Ishikawa (cell line): ENCODE data around the gene ZXDC.

ENCODE experiments used
- CEBPB ChIP-seq: IDR thresholded peaks from 2 replicates; pipeline ENCODE4 v1.6.1; 2012
- CREB1 ChIP-seq: IDR thresholded peaks from 2 replicates; pipeline ENCODE4 v1.6.1; 2012; ENCODE audit warnings: low read depth
- EGR1 ChIP-seq: IDR thresholded peaks from 2 replicates; pipeline ENCODE4 v1.6.1; 2012
- EP300 ChIP-seq: IDR thresholded peaks from 2 replicates; pipeline ENCODE4 v1.6.1; 2012; ENCODE audit warnings: borderline replicate concordance
- FOXM1 ChIP-seq: IDR thresholded peaks from 2 replicates; pipeline ENCODE4 v1.6.1; 2012; ENCODE audit warnings: low read depth, borderline replicate concordance
- NFIC ChIP-seq: IDR thresholded peaks from 2 replicates; pipeline ENCODE4 v1.6.1; 2012
- RAD21 ChIP-seq: IDR thresholded peaks from 2 replicates; pipeline ENCODE4 v1.6.1; 2012; ENCODE audit warnings: low read depth
- TAF1 ChIP-seq: IDR thresholded peaks from 2 replicates; pipeline ENCODE4 v1.6.1; 2012; ENCODE audit warnings: low read depth, mild to moderate bottlenecking
- TCF12 ChIP-seq: IDR thresholded peaks from 2 replicates; pipeline ENCODE4 v1.6.1; 2012; ENCODE audit warnings: low read depth
- TEAD4 ChIP-seq: IDR thresholded peaks from 2 replicates; pipeline ENCODE4 v1.6.1; 2012
- YY1 ChIP-seq: IDR thresholded peaks from 2 replicates; pipeline ENCODE4 v1.6.1; 2012; ENCODE audit warnings: low read depth
- ZBTB7A ChIP-seq: IDR thresholded peaks from 2 replicates; pipeline ENCODE4 v1.6.1; 2012; ENCODE audit warnings: low read depth
- TF ChIP-seq, protein P1 (sequence below): IDR thresholded peaks from 2 replicates; pipeline ENCODE4 v1.6.1; 2012
- TF ChIP-seq, protein P2 (sequence below): IDR thresholded peaks from 2 replicates; pipeline ENCODE4 v1.6.1; 2012; ENCODE audit warnings: low read depth, mild to moderate bottlenecking
- TF ChIP-seq, protein P3 (sequence below): IDR thresholded peaks from 2 replicates; pipeline ENCODE4 v1.6.1; 2012

ZXDC gene

DNA sequence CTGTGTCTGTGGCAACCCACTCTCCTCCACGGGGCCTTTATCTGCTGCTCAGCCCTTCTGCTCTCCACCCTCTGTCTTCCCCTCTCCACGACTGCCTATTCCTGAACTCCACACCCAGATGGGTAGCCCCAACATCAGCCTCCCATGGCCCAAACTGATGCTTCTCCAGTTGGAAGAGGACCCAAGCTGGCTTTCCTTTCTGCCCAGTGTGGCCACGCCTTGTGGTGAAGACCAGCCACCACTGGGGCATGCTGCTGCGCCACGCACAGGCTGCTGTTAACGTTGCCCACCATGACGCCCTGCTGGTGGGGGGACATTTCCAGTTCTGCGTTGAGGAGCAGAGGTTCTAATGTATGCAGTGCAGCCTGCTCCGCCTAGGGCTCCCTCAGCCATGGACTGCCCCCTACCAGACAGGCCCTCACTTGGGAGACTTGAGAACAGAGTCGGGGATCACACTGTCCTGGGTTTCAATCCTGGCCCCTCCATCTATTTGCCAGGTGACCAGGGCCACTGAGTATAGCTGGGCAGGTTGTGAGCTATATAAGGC, 54.0 kb downstream of the ZXDC start:
- TF ChIP-seq, protein P1, sequence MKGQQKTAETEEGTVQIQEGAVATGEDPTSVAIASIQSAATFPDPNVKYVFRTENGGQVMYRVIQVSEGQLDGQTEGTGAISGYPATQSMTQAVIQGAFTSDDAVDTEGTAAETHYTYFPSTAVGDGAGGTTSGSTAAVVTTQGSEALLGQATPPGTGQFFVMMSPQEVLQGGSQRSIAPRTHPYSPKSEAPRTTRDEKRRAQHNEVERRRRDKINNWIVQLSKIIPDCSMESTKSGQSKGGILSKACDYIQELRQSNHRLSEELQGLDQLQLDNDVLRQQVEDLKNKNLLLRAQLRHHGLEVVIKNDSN = no peak
- TF ChIP-seq CREB1 (no peak), TCF12 (no peak), NFIC (no peak), EGR1 (no peak), TEAD4 (no peak), CEBPB (no peak), EP300 (no peak)
- TF ChIP-seq, protein P2, sequence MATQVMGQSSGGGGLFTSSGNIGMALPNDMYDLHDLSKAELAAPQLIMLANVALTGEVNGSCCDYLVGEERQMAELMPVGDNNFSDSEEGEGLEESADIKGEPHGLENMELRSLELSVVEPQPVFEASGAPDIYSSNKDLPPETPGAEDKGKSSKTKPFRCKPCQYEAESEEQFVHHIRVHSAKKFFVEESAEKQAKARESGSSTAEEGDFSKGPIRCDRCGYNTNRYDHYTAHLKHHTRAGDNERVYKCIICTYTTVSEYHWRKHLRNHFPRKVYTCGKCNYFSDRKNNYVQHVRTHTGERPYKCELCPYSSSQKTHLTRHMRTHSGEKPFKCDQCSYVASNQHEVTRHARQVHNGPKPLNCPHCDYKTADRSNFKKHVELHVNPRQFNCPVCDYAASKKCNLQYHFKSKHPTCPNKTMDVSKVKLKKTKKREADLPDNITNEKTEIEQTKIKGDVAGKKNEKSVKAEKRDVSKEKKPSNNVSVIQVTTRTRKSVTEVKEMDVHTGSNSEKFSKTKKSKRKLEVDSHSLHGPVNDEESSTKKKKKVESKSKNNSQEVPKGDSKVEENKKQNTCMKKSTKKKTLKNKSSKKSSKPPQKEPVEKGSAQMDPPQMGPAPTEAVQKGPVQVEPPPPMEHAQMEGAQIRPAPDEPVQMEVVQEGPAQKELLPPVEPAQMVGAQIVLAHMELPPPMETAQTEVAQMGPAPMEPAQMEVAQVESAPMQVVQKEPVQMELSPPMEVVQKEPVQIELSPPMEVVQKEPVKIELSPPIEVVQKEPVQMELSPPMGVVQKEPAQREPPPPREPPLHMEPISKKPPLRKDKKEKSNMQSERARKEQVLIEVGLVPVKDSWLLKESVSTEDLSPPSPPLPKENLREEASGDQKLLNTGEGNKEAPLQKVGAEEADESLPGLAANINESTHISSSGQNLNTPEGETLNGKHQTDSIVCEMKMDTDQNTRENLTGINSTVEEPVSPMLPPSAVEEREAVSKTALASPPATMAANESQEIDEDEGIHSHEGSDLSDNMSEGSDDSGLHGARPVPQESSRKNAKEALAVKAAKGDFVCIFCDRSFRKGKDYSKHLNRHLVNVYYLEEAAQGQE = no peak

DNA sequence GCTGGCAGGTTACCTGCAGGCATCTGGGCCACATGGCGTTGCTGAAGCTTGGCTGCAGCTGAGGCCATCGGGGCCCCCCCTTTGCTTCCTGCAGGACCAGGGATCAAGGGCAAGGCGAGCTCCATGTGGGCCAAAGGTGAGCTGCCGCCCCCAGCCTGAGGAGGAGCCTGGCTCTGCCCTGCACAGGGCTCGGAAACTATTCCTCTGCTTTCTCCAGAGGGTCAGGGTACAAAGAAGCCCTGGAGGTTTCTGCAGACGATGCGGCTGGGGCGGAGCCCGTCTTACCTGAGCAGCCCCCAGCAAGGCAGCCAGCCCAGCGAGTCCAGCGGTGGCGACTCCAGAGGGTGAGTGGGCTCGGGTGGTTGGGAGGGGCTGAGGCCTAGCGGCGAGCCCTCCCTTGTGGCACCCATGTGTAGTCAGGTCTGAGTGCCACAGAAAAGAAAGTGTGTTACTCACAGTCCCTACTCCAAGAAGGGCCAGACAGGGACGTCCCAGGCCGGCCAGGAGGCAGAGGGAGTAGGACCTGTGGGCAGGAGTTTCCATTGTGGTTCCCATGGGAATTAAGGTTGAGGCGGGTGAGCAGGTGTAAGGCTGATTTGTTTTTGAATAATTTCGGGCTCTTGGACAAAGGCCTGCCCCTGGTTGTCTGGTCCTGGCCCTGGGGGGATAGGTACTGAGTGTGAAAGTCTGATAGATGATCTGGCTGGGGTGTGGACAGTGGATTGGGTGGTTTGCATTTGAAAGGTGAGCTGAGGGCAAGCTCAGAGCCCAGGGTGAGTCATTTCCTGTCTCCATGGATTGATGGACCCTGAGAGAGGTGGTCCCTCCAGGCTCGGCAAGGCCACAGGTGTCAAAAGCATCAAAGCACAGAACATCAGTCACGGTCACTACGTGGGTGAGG, 55.6 kb downstream of the ZXDC start:
- TF ChIP-seq TCF12 (no peak), TAF1 (no peak), TEAD4 (no peak), EGR1 (no peak), YY1 (no peak), CREB1 (no peak), ZBTB7A (no peak), EP300 (no peak), NFIC (no peak), FOXM1 (no peak), RAD21 (no peak), CEBPB (no peak)
- TF ChIP-seq, protein P3, sequence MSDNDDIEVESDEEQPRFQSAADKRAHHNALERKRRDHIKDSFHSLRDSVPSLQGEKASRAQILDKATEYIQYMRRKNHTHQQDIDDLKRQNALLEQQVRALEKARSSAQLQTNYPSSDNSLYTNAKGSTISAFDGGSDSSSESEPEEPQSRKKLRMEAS = no peak
- TF ChIP-seq, protein P2 = no peak
- TF ChIP-seq, protein P1 = no peak

DNA sequence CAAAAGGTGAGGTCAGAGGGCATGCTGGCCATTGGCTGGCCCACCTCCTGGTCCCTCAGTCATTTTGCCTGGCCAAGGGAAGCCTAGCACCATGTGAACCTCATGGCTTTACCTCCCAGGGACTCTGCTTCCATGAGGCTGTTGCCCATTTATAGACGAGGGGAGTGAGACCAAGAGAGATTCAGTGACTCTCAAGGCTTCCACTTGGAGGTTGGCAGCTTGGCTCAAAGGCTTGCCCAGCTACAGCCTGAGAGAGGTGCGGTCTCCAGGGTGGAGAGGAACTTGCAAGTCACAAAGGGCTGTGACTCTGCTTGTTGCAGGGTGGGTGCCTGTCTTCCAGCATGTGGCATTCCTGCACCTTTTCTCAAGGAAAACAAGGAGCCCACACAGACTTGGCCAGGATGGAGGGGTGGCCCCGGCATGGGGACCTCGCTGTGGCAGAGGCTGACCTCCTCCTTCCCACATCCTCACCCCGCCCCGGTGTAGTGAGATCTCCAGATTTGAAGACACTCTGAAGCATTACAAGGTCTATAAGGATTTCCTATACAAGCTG, 56.5 kb downstream of the ZXDC start:
- TF ChIP-seq EGR1 = no peak

DNA sequence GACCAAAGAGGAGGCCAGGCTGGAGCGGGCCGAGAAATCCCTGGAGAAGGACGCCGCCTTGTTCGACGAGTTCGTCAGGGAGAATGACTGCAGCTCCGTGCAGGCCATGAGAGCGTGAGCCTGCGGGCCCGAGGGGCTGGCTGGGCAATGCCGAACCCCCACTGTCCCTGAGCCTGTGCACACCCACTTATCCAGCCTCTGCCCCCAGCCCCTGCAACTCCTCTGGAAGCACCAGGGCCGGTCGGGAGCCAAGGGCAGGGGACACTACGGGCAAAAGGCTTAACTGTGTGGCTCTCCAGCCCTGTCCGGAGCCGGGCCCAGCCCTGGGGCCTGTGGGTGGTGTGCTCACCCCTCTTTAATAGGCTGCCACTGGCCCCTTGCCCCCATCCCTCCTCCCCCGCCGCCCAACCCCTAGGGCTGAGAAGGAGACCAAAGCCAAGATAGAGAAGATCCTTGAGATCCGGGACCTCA, 57.0 kb downstream of the ZXDC start:
- no peak for TF ChIP-seq NFIC
- no peak for TF ChIP-seq CREB1
- TF ChIP-seq, protein P2 = no peak
- no peak for TF ChIP-seq EP300
